Measurements from ENCODE around the gene PELI2.

PELI2 gene

DNA sequence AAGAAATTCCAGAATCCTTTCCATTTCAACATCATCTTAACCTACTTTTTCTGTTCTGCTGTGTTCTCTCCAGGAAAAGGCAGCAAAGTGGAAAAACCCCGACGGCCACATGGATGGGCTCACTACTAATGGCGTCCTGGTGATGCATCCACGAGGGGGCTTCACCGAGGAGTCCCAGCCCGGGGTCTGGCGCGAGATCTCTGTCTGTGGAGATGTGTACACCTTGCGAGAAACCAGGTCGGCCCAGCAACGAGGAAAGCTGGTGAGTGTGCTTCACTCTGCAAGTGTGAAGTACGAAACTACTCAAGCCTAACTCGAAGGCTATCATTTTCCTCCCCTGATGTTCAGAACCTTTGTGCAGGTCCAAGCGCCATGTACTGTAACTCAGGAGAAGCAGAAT, 172.0 kb downstream of the PELI2 start:
- DNase-seq, result no peak
- TF ChIP-seq, protein P1, sequence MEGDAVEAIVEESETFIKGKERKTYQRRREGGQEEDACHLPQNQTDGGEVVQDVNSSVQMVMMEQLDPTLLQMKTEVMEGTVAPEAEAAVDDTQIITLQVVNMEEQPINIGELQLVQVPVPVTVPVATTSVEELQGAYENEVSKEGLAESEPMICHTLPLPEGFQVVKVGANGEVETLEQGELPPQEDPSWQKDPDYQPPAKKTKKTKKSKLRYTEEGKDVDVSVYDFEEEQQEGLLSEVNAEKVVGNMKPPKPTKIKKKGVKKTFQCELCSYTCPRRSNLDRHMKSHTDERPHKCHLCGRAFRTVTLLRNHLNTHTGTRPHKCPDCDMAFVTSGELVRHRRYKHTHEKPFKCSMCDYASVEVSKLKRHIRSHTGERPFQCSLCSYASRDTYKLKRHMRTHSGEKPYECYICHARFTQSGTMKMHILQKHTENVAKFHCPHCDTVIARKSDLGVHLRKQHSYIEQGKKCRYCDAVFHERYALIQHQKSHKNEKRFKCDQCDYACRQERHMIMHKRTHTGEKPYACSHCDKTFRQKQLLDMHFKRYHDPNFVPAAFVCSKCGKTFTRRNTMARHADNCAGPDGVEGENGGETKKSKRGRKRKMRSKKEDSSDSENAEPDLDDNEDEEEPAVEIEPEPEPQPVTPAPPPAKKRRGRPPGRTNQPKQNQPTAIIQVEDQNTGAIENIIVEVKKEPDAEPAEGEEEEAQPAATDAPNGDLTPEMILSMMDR (IDR thresholded peaks at IDR 0.05; ENCODE audit: low read length), result no peak
- no peak for TF ChIP-seq EZH2phosphoT487 (IDR thresholded peaks at IDR 0.05; ENCODE audit: low read length)
- TF ChIP-seq EZH2 (optimal IDR thresholded peaks at IDR 0.05; ENCODE audit: low read depth, low read length), result no peak

DNA sequence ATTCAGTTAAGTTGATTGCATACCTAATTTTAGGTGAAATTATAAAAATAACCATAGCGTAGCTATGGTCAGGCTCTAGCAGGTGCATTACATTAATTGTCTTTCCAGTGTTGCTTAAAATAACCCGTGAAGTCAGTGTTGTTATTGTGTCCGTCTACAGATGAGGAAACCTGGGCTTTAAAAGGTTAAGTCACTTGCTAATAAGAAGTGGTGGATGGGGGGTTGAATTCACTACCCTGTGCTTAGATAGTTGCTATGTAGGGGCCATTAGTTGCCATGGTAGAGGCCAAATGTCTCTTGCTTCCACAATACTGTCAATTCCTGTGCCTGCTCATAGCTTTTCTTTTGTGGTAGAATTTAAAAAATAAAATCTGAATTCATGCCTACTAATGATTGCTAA, 174.8 kb downstream of the PELI2 start:
- H3K36me3 ChIP-seq (replicated peaks; ENCODE audit: insufficient read depth, low read length), result no peaks in the 10 kb centered on the region
- H3K27ac ChIP-seq (ENCODE audit: low read length), result no peak overlapping the region
- H3F3A ChIP-seq (ENCODE audit: insufficient read depth, low read length), result no peaks in the 10 kb centered on the region
- no peak overlapping the region for H3K4me3 ChIP-seq (ENCODE audit: low read length)
- H3K27me3 ChIP-seq (replicated peaks; ENCODE audit: insufficient read depth, low read length), result no peaks in the 10 kb centered on the region
- no peak for DNase-seq
- H3K4me1 ChIP-seq (ENCODE audit: low read length), result no peaks in the 10 kb centered on the region
- no peaks in the 10 kb centered on the region for H3K9me2 ChIP-seq (replicated peaks; ENCODE audit: insufficient read depth, low read length)
- H4K20me1 ChIP-seq (ENCODE audit: insufficient read depth, low read length), result no peaks in the 10 kb centered on the region
- TF ChIP-seq EZH2phosphoT487 (IDR thresholded peaks at IDR 0.05; ENCODE audit: low read length) (no peak), EZH2 (optimal IDR thresholded peaks at IDR 0.05; ENCODE audit: low read depth, low read length) (no peak)
- TF ChIP-seq, protein P1 (IDR thresholded peaks at IDR 0.05; ENCODE audit: low read length), result no peak
- no peak overlapping the region for H2AFZ ChIP-seq (ENCODE audit: low read length)
- H3K79me2 ChIP-seq (ENCODE audit: low read length), result no peaks in the 10 kb centered on the region
- no peak overlapping the region for H3K9ac ChIP-seq (ENCODE audit: low read length)
- H3K4me2 ChIP-seq (ENCODE audit: low read depth, low read length), result no peak overlapping the region
- H3K9me3 ChIP-seq (replicated peaks; ENCODE audit: insufficient read depth, low read length), result no peaks in the 10 kb centered on the region

More for the DNA sequence above, 172.0 kb downstream of the PELI2 start:
- no peaks in the 10 kb centered on the region for H3K9me3 ChIP-seq (replicated peaks; ENCODE audit: insufficient read depth, low read length)
- no peaks in the 10 kb centered on the region for H3K27me3 ChIP-seq (replicated peaks; ENCODE audit: insufficient read depth, low read length)
- no peaks in the 10 kb centered on the region for H3F3A ChIP-seq (ENCODE audit: insufficient read depth, low read length)
- no peaks in the 10 kb centered on the region for H3K36me3 ChIP-seq (replicated peaks; ENCODE audit: insufficient read depth, low read length)
- H3K4me2 ChIP-seq (ENCODE audit: low read depth, low read length), result no peak overlapping the region
- no peaks in the 10 kb centered on the region for H3K79me2 ChIP-seq (ENCODE audit: low read length)
- no peak overlapping the region for H3K9ac ChIP-seq (ENCODE audit: low read length)
- no peaks in the 10 kb centered on the region for H3K9me2 ChIP-seq (replicated peaks; ENCODE audit: insufficient read depth, low read length)
- H4K20me1 ChIP-seq (ENCODE audit: insufficient read depth, low read length), result no peaks in the 10 kb centered on the region
- no peaks in the 10 kb centered on the region for H3K4me1 ChIP-seq (ENCODE audit: low read length)
- no peak overlapping the region for H2AFZ ChIP-seq (ENCODE audit: low read length)
- no peak overlapping the region for H3K4me3 ChIP-seq (ENCODE audit: low read length)
- no peak overlapping the region for H3K27ac ChIP-seq (ENCODE audit: low read length)

DNA sequence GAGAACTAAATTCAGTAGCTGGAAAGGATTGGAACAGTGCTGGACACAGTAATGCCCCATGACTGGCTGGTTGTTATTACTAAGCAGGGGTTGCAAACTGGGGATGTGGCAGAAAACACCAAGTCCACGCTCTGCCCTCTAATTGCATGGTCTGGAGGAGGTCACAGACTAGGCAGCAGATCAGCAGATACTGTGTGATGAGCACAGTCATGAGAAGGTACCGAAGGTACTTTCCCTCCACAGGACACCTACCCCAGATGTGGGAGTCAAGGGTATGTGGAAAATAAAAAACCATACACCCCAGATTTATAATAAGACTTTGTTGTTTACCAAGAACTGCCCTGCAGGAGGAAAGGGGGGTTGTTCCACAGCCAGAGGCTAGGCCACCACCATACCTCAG, 175.3 kb downstream of the PELI2 start:
- TF ChIP-seq, protein P1 (IDR thresholded peaks at IDR 0.05; ENCODE audit: low read length), result no peak
- TF ChIP-seq EZH2 (optimal IDR thresholded peaks at IDR 0.05; ENCODE audit: low read depth, low read length) (no peak), EZH2phosphoT487 (IDR thresholded peaks at IDR 0.05; ENCODE audit: low read length) (no peak)

More for the DNA sequence above, 175.3 kb downstream of the PELI2 start:
- H3K27me3 ChIP-seq (replicated peaks; ENCODE audit: insufficient read depth, low read length), result no peaks in the 10 kb centered on the region
- H3K79me2 ChIP-seq (ENCODE audit: low read length), result no peaks in the 10 kb centered on the region
- H3K9ac ChIP-seq (ENCODE audit: low read length), result no peak overlapping the region
- H2AFZ ChIP-seq (ENCODE audit: low read length), result no peak overlapping the region
- no peaks in the 10 kb centered on the region for H3K9me2 ChIP-seq (replicated peaks; ENCODE audit: insufficient read depth, low read length)
- no peaks in the 10 kb centered on the region for H3K4me1 ChIP-seq (ENCODE audit: low read length)
- no peak for DNase-seq
- H3K9me3 ChIP-seq (replicated peaks; ENCODE audit: insufficient read depth, low read length), result no peaks in the 10 kb centered on the region
- H3K36me3 ChIP-seq (replicated peaks; ENCODE audit: insufficient read depth, low read length), result no peaks in the 10 kb centered on the region
- no peak overlapping the region for H3K4me2 ChIP-seq (ENCODE audit: low read depth, low read length)
- H3K27ac ChIP-seq (ENCODE audit: low read length), result no peak overlapping the region
- H4K20me1 ChIP-seq (ENCODE audit: insufficient read depth, low read length), result no peaks in the 10 kb centered on the region
- H3F3A ChIP-seq (ENCODE audit: insufficient read depth, low read length), result no peaks in the 10 kb centered on the region
- no peak overlapping the region for H3K4me3 ChIP-seq (ENCODE audit: low read length)
